GM12891 (cell line): ENCODE data around the gene CYREN.

Experiments used
- DNase-seq: peaks from one replicate; pipeline ENCODE4 v3.0.0; 2011; ENCODE audit warnings: low spot score; ENCODE audit not compliant: insufficient read length
- FAIRE-seq: peaks from 2 replicates; lab custom pipeline; 2011; peaks lifted over from hg19 to GRCh38; lab: Jason Lieb, UNC
- PAX5 ChIP-seq: IDR thresholded peaks from 2 replicates; pipeline ENCODE4 v1.6.1; 2011; ENCODE audit warnings: low read length, moderate library complexity, mild to moderate bottlenecking; ENCODE audit not compliant: insufficient read depth, severe bottlenecking
- POLR2A ChIP-seq: IDR thresholded peaks from 2 replicates; pipeline ENCODE4 v1.6.1; 2011; ENCODE audit warnings: low read depth, low read length, control low read depth
- POLR2AphosphoS5 ChIP-seq: IDR thresholded peaks from 2 replicates; pipeline ENCODE4 v1.6.1; 2011; ENCODE audit warnings: low read depth, low read length, control low read depth
- POU2F2 ChIP-seq: IDR thresholded peaks from 2 replicates; pipeline ENCODE4 v1.6.1; 2011; ENCODE audit warnings: low read depth, mild to moderate bottlenecking, control low read depth, low read length, moderate library complexity
- SPI1 ChIP-seq: IDR thresholded peaks from 2 replicates; pipeline ENCODE4 v1.6.1; 2011; ENCODE audit warnings: low read depth, low read length, control low read depth
- TAF1 ChIP-seq: IDR thresholded peaks from 2 replicates; pipeline ENCODE4 v1.6.1; 2011; ENCODE audit warnings: low read depth, low read length, control low read depth

CYREN gene

DNA sequence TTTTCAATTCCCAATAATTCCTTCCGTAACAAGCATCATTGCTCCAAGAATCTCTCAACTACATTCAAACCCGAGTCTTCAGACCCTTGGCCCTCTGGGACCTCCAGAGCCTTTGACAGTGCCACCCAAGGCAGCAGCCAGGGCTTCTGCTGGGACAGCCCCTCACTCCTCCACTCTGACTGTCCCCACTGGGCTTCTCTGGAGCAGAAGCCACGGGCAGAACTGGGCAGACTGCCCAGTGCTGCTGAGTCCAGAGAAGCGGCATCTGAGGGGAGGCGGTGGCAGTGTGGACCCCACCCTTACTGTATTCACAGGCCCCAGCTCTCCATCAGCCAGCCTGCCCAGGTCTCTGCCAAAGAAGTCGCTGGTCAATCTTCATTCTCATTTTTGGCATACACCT lies 8.8 kb downstream of the CYREN start:
- no peak for FAIRE-seq
- no peak for DNase-seq
- TF ChIP-seq TAF1: no peak
- no peak for TF ChIP-seq POU2F2
- TF ChIP-seq SPI1: no peak
- no peak for TF ChIP-seq POLR2A
- TF ChIP-seq POLR2AphosphoS5: no peak
- no peak for TF ChIP-seq PAX5

GRCh38 chr7:135160858-135161653 lies 9.5 kb downstream of the CYREN start:
- FAIRE-seq (no peak), DNase-seq (no peak)
- no peak for TF ChIP-seq TAF1
- no peak for TF ChIP-seq PAX5
- TF ChIP-seq SPI1: peak; percentile 90
- no peak for TF ChIP-seq POLR2A
- no peak for TF ChIP-seq POU2F2
- no peak for TF ChIP-seq POLR2AphosphoS5

GRCh38 chr7:135160098-135160857 lies 10.2 kb downstream of the CYREN start:
- DNase-seq (no peak), FAIRE-seq (no peak)
- TF ChIP-seq POLR2A (no peak), PAX5 (no peak), POU2F2 (no peak), SPI1 (no peak), TAF1 (no peak), POLR2AphosphoS5 (no peak)

DNA sequence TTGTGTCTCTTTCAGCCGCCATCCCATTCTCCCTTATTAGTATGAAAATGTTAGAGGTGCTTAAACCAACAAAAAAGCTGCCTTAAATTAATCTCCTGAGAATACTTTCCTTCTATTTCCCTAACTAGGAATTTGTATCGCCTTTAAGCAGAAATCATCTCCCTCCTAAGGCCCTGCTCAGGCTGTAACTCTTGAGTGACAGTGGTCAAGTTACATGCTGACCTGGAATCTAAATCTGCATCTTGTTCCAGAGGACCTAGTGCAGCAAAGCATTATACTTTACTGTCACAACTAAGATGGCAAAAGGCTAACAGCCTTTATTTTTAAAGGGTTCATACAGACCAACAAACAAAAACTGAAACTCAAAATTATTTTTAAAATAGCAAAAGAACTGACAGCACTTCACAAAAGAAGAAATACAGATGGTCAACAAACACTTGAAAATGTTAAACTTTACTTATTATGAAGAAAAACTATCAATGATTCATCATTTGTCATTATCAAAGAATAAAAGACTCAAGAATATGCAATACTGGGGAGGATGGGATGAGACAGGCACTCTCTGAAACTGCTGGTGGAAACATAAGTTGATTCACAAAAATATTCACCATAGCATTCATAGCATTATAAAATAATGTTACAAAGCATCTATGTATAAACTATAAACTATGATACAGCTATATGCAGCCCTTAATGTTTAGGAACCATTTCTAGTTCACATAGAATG lies 11.0 kb downstream of the CYREN start:
- TF ChIP-seq POU2F2: no peak
- TF ChIP-seq POLR2A: no peak
- TF ChIP-seq TAF1: no peak
- no peak for TF ChIP-seq SPI1
- no peak for TF ChIP-seq PAX5
- TF ChIP-seq POLR2AphosphoS5: no peak
- DNase-seq (no peak), FAIRE-seq (no peak)

GRCh38 chr7:135158874-135159273 lies 11.6 kb downstream of the CYREN start:
- TF ChIP-seq PAX5 (no peak), POLR2AphosphoS5 (no peak), TAF1 (no peak), SPI1 (no peak), POU2F2 (no peak), POLR2A (no peak)
- no peak for FAIRE-seq
- no peak for DNase-seq

GRCh38 chr7:135158141-135158655 lies 12.3 kb downstream of the CYREN start:
- no peak for DNase-seq
- TF ChIP-seq POLR2A (no peak), PAX5 (no peak), POU2F2 (no peak), TAF1 (no peak), POLR2AphosphoS5 (no peak), SPI1 (no peak)
- FAIRE-seq: no peak

GRCh38 chr7:135156290-135156689 lies 14.2 kb downstream of the CYREN start:
- no peak for DNase-seq
- TF ChIP-seq SPI1: no peak
- no peak for TF ChIP-seq TAF1
- TF ChIP-seq POLR2A: no peak
- no peak for TF ChIP-seq POLR2AphosphoS5
- TF ChIP-seq PAX5: no peak
- no peak for TF ChIP-seq POU2F2
- no peak for FAIRE-seq

- DNase-seq: no peak
- TF ChIP-seq SPI1 (no peak), POLR2AphosphoS5 (no peak), POLR2A (no peak), PAX5 (no peak), POU2F2 (no peak), TAF1 (no peak)
- no peak for FAIRE-seq
These were observed 15.8 kb downstream of the CYREN start for GRCh38 chr7:135154734-135155133.

DNA sequence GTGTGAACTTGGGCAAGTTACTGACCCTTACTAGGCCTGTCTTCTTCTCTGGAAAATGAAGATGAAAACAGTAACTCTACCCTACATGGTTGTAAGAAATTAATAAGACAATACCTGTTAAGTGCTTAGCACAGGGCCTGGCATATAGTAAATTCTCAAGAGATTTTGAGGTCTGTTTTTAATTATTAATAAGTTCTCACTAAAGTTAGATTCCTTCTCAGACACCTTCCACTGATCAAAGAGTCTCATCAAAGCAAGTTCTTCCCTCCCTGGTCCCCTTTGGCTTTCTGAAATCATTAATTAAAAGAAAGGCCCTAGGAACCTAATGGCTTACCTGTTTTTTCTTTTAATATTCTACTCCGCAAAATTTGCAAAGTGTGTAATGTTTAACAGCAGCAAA lies 18.1 kb downstream of the CYREN start:
- DNase-seq (no peak), FAIRE-seq (no peak)
- TF ChIP-seq PAX5 (no peak), TAF1 (no peak), POU2F2 (no peak)
